WI38 (cell line): ENCODE data around the gene GALNT2.

Source experiments
- H3K4me3 ChIP-seq: 2 replicates; pipeline ENCODE4 v1.5.1; 2011; ENCODE audit warnings: low read depth, mild to moderate bottlenecking, control low read depth, low read length
- TF ChIP-seq, protein P1 (sequence below): IDR thresholded peaks from 2 replicates; pipeline ENCODE4 v1.5.1; 2012; ENCODE audit warnings: low read depth, mild to moderate bottlenecking, control low read depth, low read length

Gene GALNT2

DNA sequence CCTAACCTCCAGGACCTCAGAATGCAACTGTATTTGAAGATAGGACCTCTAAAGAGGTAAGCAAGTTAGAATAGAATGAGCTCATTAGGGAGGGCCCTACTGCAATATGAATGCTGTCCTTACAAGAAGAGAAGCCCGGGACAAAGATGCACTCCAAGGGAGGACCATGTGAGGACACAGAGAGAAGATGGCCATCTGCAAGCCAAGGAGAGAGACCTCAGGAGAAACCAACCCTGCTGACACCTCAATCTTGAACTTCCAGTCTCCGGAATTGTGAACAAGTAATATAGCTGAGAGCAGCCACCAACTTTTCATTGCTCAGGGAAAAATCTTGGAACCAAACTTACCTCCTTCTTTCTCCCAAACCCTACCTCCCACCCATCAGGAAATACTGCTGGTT lies 15.0 kb upstream of the GALNT2 start:
- TF ChIP-seq, protein P1, sequence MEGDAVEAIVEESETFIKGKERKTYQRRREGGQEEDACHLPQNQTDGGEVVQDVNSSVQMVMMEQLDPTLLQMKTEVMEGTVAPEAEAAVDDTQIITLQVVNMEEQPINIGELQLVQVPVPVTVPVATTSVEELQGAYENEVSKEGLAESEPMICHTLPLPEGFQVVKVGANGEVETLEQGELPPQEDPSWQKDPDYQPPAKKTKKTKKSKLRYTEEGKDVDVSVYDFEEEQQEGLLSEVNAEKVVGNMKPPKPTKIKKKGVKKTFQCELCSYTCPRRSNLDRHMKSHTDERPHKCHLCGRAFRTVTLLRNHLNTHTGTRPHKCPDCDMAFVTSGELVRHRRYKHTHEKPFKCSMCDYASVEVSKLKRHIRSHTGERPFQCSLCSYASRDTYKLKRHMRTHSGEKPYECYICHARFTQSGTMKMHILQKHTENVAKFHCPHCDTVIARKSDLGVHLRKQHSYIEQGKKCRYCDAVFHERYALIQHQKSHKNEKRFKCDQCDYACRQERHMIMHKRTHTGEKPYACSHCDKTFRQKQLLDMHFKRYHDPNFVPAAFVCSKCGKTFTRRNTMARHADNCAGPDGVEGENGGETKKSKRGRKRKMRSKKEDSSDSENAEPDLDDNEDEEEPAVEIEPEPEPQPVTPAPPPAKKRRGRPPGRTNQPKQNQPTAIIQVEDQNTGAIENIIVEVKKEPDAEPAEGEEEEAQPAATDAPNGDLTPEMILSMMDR = no peak
- no peak overlapping the region for H3K4me3 ChIP-seq

DNA sequence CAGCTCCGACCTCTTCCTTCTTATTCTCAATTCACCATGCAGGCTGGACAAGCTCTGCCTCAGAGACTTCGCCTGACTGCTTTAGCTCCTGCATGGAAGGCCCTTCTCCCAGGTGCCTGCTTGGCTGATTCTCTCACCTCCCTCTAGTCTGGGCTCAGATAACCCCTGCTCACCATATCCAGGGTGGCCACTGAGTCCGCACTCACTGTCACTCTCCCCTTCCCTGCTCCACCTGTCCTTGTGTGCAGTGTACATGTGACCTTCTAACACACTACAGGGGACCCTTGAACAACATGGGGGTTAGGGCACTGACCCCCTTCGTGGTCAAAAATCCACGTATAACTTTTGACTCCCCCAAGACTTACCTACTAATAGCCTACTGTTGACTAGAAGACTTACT lies 14.4 kb upstream of the GALNT2 start:
- TF ChIP-seq, protein P1 = no peak
- H3K4me3 ChIP-seq = no peak overlapping the region

DNA sequence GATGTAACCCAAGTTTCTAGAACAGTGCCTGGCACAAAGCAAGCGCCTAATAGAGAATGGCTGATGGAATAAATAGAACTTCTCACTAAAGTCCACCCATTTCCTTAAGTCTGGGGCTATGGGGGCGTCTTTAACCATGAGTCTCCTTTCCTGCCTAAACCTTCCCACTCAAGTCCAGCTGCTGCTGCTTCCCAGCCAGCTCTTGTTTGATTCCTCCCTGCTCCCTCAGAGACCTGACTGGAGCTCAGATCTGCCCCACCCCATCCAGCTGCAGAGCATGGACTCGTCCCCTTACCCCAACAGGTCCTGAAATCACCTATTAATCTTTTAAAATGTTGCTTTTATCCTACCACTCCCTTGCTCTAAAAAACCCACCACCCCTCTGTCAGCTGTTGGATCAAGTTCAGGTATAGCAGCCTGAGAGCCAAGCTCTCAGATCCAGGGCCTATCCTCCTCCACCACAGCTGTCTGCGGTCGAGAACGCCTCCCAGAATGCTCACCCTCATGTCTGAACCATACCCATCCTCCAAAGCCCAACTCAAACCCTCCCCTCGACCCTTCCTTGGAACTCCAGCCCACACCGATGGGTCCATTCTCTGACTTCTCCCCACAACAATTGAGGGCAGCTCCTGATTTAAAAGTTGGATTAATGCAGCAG lies 12.8 kb upstream of the GALNT2 start:
- TF ChIP-seq, protein P1 = no peak
- no peak overlapping the region for H3K4me3 ChIP-seq

DNA sequence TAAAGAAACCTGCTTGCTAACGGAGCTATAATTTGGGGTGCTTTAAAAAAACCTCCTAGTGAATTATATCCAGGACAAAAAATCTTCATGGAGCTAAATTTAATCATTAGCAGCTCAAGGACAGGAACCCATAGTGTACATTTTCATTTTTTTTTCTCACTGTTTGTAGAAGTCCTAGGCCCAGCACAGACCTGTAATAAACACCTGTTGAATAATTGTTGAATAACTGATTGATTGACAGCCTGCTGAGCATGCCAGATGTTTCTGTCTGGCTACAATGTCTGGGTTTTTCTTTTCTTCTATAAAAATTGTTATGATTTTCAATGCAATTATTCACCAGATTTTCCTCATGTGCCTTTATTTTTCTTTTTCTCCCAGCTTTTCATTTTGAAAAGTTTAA lies 10.9 kb upstream of the GALNT2 start:
- TF ChIP-seq, protein P1 = no peak
- H3K4me3 ChIP-seq = no peak overlapping the region

DNA sequence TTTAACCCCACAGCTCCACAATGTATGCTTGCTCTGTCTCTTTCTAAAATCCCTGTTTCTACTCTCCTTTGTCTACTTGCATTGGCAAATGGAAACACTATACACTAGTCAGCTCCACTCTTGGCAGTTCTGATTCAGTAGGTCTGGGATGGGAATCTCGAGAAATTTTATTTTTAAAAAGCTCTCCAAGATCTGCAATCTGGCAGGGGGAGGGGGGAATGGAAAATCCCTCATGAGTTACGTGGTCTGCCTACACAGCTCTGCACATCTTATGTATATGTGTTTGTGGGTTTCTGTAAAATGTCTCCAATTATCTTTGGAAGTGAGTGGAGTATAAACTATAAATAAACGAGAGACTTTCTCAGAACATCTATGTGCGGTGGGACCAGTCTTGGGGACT lies 9.9 kb upstream of the GALNT2 start:
- TF ChIP-seq, protein P1 = no peak
- no peak overlapping the region for H3K4me3 ChIP-seq

DNA sequence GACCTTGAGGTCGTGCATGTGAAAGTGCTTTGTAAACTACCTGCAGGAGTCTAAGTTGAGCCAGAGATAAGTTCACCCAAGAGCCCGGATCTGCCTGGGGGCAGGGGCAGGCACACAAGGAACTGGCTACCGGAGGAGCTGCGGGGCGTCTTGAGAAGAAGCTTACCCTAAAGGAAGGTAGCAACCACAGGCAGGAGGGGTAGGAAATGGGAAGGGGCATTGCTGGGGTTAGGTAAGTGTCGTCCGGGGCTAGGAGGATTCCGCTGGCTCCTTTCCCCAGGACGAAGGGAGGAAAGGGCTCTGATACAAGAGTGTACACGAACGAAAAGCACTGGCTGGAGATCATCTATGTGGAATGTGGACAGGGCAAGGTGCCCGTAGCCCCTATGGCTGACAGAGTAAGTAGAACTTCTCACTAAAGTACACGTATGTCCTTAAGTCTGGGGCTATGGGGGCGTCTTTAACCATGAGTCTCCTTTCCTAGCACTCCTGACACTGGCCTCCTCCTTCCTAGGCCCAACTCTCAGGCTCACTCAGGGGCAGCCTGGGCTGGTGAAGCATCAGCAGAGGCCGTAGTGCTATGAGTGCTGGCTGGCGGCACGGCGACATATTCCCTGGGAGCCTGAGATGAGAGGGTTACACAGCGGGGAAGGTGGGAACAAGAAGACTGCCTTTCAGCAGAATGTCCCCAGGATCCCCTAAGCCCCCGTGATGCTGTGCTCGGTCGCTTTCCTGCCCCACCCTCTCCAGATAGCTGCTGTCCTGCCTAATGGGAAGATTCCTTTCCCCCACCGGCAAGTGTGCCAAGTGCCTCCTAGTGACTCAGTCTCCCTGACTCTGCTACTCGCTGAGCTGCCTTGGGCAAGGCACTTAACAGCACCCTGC lies 9.1 kb upstream of the GALNT2 start:
- TF ChIP-seq, protein P1 = no peak
- no peak overlapping the region for H3K4me3 ChIP-seq

DNA sequence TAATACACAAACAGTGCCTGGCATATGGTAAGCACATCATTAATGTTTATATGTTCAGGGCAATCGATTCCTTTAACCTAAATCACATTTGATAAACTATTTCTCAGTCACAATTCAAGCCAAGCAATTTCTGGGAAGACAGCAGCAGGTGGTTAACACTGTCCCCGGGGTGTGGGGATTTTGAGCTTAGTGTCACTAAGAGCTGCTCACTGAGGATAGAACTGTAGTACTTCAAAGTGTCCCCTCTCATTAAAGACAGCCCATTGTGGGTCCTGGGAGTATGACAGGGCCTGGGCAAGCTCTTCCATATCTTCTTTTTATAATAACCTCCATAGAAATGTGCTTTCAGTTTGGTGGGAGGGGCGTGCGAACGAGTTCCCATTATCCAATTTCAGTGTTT lies 8.4 kb upstream of the GALNT2 start:
- TF ChIP-seq, protein P1 = no peak
- no peak overlapping the region for H3K4me3 ChIP-seq
